Measurements from ENCODE around the gene DUSP6.

Gene DUSP6

DNA sequence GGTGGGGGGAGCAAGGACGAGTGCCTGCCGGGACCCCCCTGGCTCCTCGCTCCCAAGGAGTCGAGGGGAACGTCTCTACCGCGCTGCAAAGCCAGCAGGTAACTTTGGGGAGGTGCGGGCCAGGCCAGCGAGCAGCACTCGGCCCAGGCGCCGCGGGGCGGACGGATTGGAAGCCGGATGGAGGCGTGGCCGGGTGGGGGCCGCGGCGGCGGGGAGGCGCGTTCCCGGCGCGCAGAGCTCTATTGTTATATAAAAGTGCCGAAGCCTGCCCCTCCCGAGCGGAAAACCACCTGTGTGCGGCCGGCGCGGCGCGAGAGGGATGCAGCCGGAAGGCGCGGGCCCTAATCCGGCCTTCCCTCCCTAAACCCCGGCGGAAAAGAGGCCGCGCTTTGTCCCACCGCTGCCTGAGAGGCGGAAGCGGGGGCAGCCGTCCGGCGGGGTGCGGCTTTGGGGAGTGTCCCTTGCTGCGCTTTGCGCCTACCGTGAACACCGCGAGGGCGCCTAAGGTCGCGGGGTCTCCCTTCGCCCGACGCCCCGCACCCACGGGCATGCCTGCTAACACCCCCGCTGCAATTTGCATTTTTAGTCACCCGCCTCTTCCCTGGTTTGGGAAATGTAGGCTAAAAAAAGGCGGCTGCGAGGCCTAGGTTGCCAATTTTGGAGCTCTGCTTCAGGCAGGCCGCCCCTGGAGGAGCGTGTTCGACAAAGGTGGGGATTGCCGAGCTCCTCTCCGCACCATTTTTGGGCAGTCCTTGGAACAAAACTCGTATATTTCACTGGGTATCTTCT is 1.7 kb upstream of the DUSP6 start:
- peak overlapping the region; percentile 96 for H3K18ac ChIP-seq (ENCODE audit: low read length)
- peaks cover 0 to 26% (median 0%) of the 10 kb centered on the region in 3 experiments for H3K27me3 ChIP-seq (ENCODE audit: control insufficient read depth in 3 of 3, insufficient read depth in 3 of 3, low read depth in 1 of 3, low read length in 3 of 3)
- H2BK120ac ChIP-seq (ENCODE audit: low read depth, low read length): peak overlapping the region; percentile 33

DNA sequence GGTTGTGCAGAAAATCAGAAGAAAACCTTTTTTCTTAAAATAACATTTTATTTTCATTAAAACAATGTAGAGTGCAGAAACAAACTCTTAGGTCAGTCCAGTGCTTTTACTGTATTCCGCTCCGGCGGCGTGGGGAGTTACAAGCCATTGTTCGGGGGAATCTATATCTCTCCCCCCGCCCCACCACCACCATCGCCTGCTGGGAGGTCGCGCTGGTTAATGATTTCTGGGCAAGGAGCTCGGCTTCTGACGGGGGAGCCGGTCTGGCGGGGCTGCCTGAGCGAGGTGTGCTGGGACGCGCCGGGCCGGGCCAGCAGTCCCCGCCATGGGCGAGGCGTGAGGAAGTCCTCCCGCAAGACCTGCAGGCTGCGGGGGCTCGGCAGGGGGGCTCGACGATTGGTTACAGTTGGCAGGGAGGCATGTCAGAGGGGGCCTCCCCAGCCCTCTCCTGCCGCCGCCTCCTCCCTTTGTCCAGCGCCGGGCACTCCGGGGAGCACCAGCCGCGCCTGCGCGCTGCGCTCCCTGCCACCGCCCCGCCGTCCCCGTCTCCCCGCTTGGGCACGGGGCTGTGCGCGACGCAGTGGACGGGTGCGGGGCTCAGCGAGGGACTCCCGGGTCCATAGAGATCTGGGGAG is 1.0 kb upstream of the DUSP6 start:
- peaks cover 0 to 26% (median 0%) of the 10 kb centered on the region in 3 experiments for H3K27me3 ChIP-seq (ENCODE audit: control insufficient read depth in 3 of 3, insufficient read depth in 3 of 3, low read depth in 1 of 3, low read length in 3 of 3)

More for the DNA sequence above, 1.7 kb upstream of the DUSP6 start:
- WGBS, 2 donors (ENCODE audit: extremely low coverage in 2 of 2, insufficient read length in 2 of 2, insufficient replicate concordance in 1 of 2): no CpG with 5 or more reads among the region's 74 CpGs
- H4K8ac ChIP-seq (ENCODE audit: low read depth, low read length): no peak overlapping the region
- H2AFZ ChIP-seq (ENCODE audit: low read length): peak overlapping the region; percentile 91
- peak overlapping the region; percentile 94 for H3K23ac ChIP-seq (ENCODE audit: low read depth, low read length, poor library complexity)
- H3K9me3 ChIP-seq (replicated peaks in 1 of 2; ENCODE audit: control insufficient read depth in 2 of 2, insufficient read depth in 1 of 2, low read depth in 1 of 2, low read length in 2 of 2): no peaks in the 10 kb centered on the region
- peaks cover 22 to 34% of the 10 kb centered on the region in 2 donors for H3K4me1 ChIP-seq (ENCODE audit: control insufficient read depth in 2 of 2, insufficient read depth in 1 of 2, low read depth in 1 of 2, low read length in 2 of 2)
- peak overlapping the region; percentile 55 for H3K27ac ChIP-seq (replicated peaks; ENCODE audit: low read length)
- no peak overlapping the region for H4K91ac ChIP-seq (ENCODE audit: low read depth, low read length, poor library complexity)
- peak overlapping the region; percentile 82 to 91 for H3K4me3 ChIP-seq (ENCODE audit: low read length in 2 of 2)
- peak overlapping the region; percentile 92 for H2BK15ac ChIP-seq (ENCODE audit: low read length)
- peak overlapping the region; percentile 98 for H3K4me2 ChIP-seq (ENCODE audit: insufficient read depth, low read length, poor library complexity, severe bottlenecking)
- H2AK5ac ChIP-seq (ENCODE audit: low read depth, low read length): peak overlapping the region; percentile 36
- H3K79me1 ChIP-seq (ENCODE audit: low read depth, low read length): peaks cover 4% of the 10 kb centered on the region
- peak; percentile 62 for DNase-seq (ENCODE audit: low spot score)
- H3K14ac ChIP-seq (ENCODE audit: low read length): peak overlapping the region; percentile 78
- H3K9ac ChIP-seq (ENCODE audit: low read depth, low read length, poor library complexity): peak overlapping the region; percentile 83
- H2BK5ac ChIP-seq (ENCODE audit: low read length): no peak overlapping the region
- peak overlapping the region; percentile 14 for H3K4ac ChIP-seq (ENCODE audit: low read length)
- H2BK12ac ChIP-seq (ENCODE audit: low read length): peak overlapping the region; percentile 92
- peaks cover 0 to 34% of the 10 kb centered on the region in 2 donors for H3K36me3 ChIP-seq (replicated peaks in 1 of 2; ENCODE audit: control insufficient read depth in 2 of 2, insufficient read depth in 2 of 2, low read length in 2 of 2)

DNA sequence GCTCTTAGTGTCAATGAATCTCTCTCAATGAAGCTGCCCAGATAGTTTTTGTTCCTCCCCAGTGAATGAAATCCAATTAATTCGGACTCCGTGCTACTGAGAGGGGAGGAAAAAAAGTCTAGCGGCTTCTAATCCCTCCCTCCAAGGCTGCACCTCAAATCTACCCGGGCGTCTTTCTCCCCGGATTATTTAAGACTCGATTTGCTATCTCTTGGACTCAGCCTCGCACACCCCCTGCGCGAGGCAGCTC is 134 bp downstream of the DUSP6 start:
- Histone ChIP-seq H3K9ac (ENCODE audit: low read depth, low read length, poor library complexity) (no peak overlapping the region), H3K14ac (ENCODE audit: low read length) (no peak overlapping the region), H4K8ac (ENCODE audit: low read depth, low read length) (no peak overlapping the region), H3K36me3 (replicated peaks in 1 of 2; ENCODE audit: control insufficient read depth in 2 of 2, insufficient read depth in 2 of 2, low read length in 2 of 2) (peaks cover 0 to 40% of the 10 kb centered on the region in 2 donors), H3K9me3 (replicated peaks in 1 of 2; ENCODE audit: control insufficient read depth in 2 of 2, insufficient read depth in 1 of 2, low read depth in 1 of 2, low read length in 2 of 2) (no peaks in the 10 kb centered on the region), H3K18ac (ENCODE audit: low read length) (peak overlapping the region; percentile 99), H4K91ac (ENCODE audit: low read depth, low read length, poor library complexity) (no peak overlapping the region), H2AFZ (ENCODE audit: low read length) (peak overlapping the region; percentile 36), H3K27ac (replicated peaks; ENCODE audit: low read length) (peak overlapping the region; percentile 91), H3K23ac (ENCODE audit: low read depth, low read length, poor library complexity) (no peak overlapping the region), H3K4ac (ENCODE audit: low read length) (no peak overlapping the region), H3K27me3 (ENCODE audit: control insufficient read depth in 3 of 3, insufficient read depth in 3 of 3, low read depth in 1 of 3, low read length in 3 of 3) (peaks cover 0 to 26% (median 0%) of the 10 kb centered on the region in 3 experiments), H2BK5ac (ENCODE audit: low read length) (no peak overlapping the region), H3K4me2 (ENCODE audit: insufficient read depth, low read length, poor library complexity, severe bottlenecking) (peak overlapping the region; percentile 98), H2BK120ac (ENCODE audit: low read depth, low read length) (peak overlapping the region; percentile 90), H2AK5ac (ENCODE audit: low read depth, low read length) (no peak overlapping the region), H2BK15ac (ENCODE audit: low read length) (no peak overlapping the region), H3K4me3 (ENCODE audit: low read length in 2 of 2) (peak overlapping the region; percentile 88 to 91), H3K4me1 (ENCODE audit: control insufficient read depth in 2 of 2, insufficient read depth in 1 of 2, low read depth in 1 of 2, low read length in 2 of 2) (peaks cover 35 to 38% of the 10 kb centered on the region in 2 donors), H3K79me1 (ENCODE audit: low read depth, low read length) (peaks cover 4% of the 10 kb centered on the region), H2BK12ac (ENCODE audit: low read length) (peak overlapping the region; percentile 95)
- no peak for DNase-seq (ENCODE audit: low spot score)
- no CpG with 5 or more reads among the region's 10 CpGs for WGBS, 2 donors (ENCODE audit: extremely low coverage in 2 of 2, insufficient read length in 2 of 2, insufficient replicate concordance in 1 of 2)

More for the DNA sequence above, 1.0 kb upstream of the DUSP6 start:
- Histone ChIP-seq H3K4me3 (ENCODE audit: low read length in 2 of 2) (peak overlapping the region; percentile 82 to 91), H3K4me2 (ENCODE audit: insufficient read depth, low read length, poor library complexity, severe bottlenecking) (peak overlapping the region; percentile 98), H2AK5ac (ENCODE audit: low read depth, low read length) (peak overlapping the region; percentile 36), H4K91ac (ENCODE audit: low read depth, low read length, poor library complexity) (no peak overlapping the region), H3K4ac (ENCODE audit: low read length) (peak overlapping the region; percentile 14), H3K9me3 (replicated peaks in 1 of 2; ENCODE audit: control insufficient read depth in 2 of 2, insufficient read depth in 1 of 2, low read depth in 1 of 2, low read length in 2 of 2) (no peaks in the 10 kb centered on the region), H3K9ac (ENCODE audit: low read depth, low read length, poor library complexity) (peak overlapping the region; percentile 83), H3K36me3 (replicated peaks in 1 of 2; ENCODE audit: control insufficient read depth in 2 of 2, insufficient read depth in 2 of 2, low read length in 2 of 2) (peaks cover 0 to 34% of the 10 kb centered on the region in 2 donors), H3K23ac (ENCODE audit: low read depth, low read length, poor library complexity) (peak overlapping the region; percentile 94), H2BK15ac (ENCODE audit: low read length) (peak overlapping the region; percentile 92), H3K4me1 (ENCODE audit: control insufficient read depth in 2 of 2, insufficient read depth in 1 of 2, low read depth in 1 of 2, low read length in 2 of 2) (peaks cover 29 to 37% of the 10 kb centered on the region in 2 donors), H2BK12ac (ENCODE audit: low read length) (peak overlapping the region; percentile 92), H3K18ac (ENCODE audit: low read length) (peak overlapping the region; percentile 96), H2BK120ac (ENCODE audit: low read depth, low read length) (peak overlapping the region; percentile 33), H2BK5ac (ENCODE audit: low read length) (no peak overlapping the region), H3K14ac (ENCODE audit: low read length) (peak overlapping the region; percentile 78), H3K79me1 (ENCODE audit: low read depth, low read length) (peaks cover 4% of the 10 kb centered on the region), H4K8ac (ENCODE audit: low read depth, low read length) (no peak overlapping the region), H2AFZ (ENCODE audit: low read length) (peak overlapping the region; percentile 91), H3K27ac (replicated peaks; ENCODE audit: low read length) (peak overlapping the region; percentile 55)
- no CpG with 5 or more reads among the region's 49 CpGs for WGBS, 2 donors (ENCODE audit: extremely low coverage in 2 of 2, insufficient read length in 2 of 2, insufficient replicate concordance in 1 of 2)
- peak; percentile 73 for DNase-seq (ENCODE audit: low spot score)
